ENCODE results near the gene UBFD1.
A peak's percentile ranks its signal among the peaks of the same experiment; 100 is the strongest.

The UBFD1 gene

DNA sequence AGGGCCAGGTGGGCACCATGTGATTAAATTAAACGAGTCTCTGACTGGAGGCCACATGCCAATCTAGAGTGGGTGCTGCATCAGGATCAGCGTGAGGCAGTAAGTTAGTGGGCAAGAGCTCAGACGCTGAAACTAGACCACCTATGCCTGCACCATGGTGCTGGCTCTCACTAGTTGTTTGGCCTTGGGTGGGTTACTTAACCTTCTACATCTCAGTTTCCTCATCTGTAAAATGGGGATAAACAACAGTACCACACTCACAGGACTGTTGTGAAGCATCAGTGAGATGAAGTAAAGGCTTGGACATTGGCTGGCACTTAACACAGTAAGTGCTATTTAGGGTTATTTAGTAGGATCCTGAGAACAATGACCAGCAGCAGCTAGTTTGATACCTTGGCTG, 32.7 kb downstream of the UBFD1 start:
- TF ChIP-seq CTCF (IDR thresholded peaks at IDR 0.05; ENCODE audit: insufficient read depth, low read length, poor library complexity, severe bottlenecking), result no peak
- no peak overlapping the region for H3K4me3 ChIP-seq (replicated peaks; ENCODE audit: low read depth, low read length)
- peaks cover 22% of the 10 kb centered on the region for H3K36me3 ChIP-seq (ENCODE audit: control insufficient read depth, insufficient read depth, low read length)
- DNase-seq (ENCODE audit: extremely low read depth, insufficient read length), result no peak
- H3K27me3 ChIP-seq (replicated peaks; ENCODE audit: control insufficient read depth, insufficient read depth, low read length), result no peaks in the 10 kb centered on the region

GRCh38 chr16:23594186-23594585, 36.7 kb downstream of the UBFD1 start:
- Histone ChIP-seq H3K27me3 (replicated peaks; ENCODE audit: control insufficient read depth, insufficient read depth, low read length) (no peaks in the 10 kb centered on the region), H3K36me3 (ENCODE audit: control insufficient read depth, insufficient read depth, low read length) (peaks cover 17% of the 10 kb centered on the region), H3K4me3 (replicated peaks; ENCODE audit: low read depth, low read length) (no peak overlapping the region)
- no peak for TF ChIP-seq CTCF (IDR thresholded peaks at IDR 0.05; ENCODE audit: insufficient read depth, low read length, poor library complexity, severe bottlenecking)
- no peak for DNase-seq (ENCODE audit: extremely low read depth, insufficient read length)

DNA sequence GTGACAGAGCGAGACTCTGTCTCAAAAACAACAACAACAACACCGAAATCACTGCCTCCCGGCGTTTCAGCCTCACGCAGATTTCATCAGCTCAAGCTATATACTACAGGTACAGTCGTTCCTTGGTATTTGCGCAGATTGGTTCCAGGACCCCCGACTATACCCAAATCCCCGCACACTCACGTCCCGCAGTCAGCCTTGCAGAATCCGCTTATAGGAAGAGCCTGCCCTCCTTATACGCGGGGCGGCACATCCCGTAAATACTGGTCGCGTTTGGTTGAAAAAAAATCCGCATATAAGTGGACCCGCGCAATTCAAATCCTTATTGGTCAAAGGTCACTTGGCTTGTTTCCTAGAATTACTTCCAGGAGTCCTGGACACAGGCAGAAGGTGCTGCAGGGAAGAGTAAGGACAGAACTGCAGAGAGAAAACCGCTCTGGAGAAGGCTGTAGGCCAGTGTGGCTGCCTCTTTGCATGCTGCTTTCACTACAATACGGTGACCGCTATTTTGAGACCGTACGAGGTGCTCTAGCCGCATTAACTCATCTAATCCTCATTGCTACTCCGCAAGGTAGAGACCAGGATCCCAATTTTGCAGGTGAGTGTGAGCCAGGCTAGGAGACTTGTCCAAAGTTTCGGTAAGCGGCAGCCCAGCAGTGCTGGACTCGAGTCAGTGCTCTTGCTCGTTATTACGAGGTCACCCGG, 37.9 kb downstream of the UBFD1 start:
- Histone ChIP-seq H3K4me3 (replicated peaks; ENCODE audit: low read depth, low read length) (peak overlapping the region; percentile 99), H3K36me3 (ENCODE audit: control insufficient read depth, insufficient read depth, low read length) (peaks cover 13% of the 10 kb centered on the region), H3K27me3 (replicated peaks; ENCODE audit: control insufficient read depth, insufficient read depth, low read length) (no peaks in the 10 kb centered on the region)
- no peak for DNase-seq (ENCODE audit: extremely low read depth, insufficient read length)
- TF ChIP-seq CTCF (IDR thresholded peaks at IDR 0.05; ENCODE audit: insufficient read depth, low read length, poor library complexity, severe bottlenecking), result no peak

DNA sequence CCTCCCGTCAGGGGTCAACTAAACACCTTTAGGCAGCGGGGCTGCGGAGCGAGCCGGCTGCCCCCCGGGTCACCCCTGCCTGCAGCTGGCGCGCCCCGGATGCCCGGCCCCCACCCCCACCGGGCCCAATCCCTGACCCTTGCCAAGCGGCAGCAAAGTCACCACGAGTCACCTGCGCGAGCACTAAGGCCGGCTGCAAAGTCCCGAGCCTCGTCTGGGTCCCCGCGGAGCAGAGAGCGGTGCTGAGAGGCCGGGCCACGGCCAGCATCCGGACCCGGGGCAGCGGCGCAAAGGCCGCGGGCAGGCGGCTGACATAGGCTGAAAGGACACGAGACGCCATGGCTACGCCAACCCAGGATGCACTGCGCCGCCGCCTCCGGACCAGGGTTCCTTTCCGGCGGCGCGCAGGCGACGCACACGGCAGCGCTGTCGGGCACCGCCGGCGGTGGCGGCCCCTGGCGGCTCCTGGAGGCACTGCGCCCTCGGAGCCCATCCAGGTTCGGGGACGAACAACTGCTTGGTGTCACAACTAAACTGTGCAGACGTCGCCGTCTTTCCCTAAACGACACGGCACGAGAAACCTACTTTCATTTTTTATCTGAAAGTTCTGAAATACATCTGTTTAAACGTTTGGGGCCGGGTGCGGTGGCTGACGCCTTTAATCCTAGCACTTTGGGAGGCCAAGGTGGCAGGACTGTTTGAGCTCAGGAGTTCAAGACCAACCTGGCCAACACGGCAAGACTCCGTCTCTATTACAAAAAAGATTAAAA, 38.6 kb downstream of the UBFD1 start, which contains the start of gene NDUFAB1:
Gene NDUFAB1 (minus strand): TSS at position 366 of the 770 bp plus-strand sequence. CDS start 26 bp downstream, at position 340.
- H3K36me3 ChIP-seq (ENCODE audit: control insufficient read depth, insufficient read depth, low read length), result peaks cover 10% of the 10 kb centered on the region
- peak; percentile 70 for TF ChIP-seq CTCF (IDR thresholded peaks at IDR 0.05; ENCODE audit: insufficient read depth, low read length, poor library complexity, severe bottlenecking)
- peak; percentile 94 for DNase-seq (ENCODE audit: extremely low read depth, insufficient read length)
- H3K4me3 ChIP-seq (replicated peaks; ENCODE audit: low read depth, low read length), result peak within 1 kb of the TSS; percentile 99
- H3K27me3 ChIP-seq (replicated peaks; ENCODE audit: control insufficient read depth, insufficient read depth, low read length), result no peaks in the 10 kb centered on the region

- peaks cover 5% of the 10 kb centered on the region for H3K36me3 ChIP-seq (ENCODE audit: control insufficient read depth, insufficient read depth, low read length)
- H3K27me3 ChIP-seq (replicated peaks; ENCODE audit: control insufficient read depth, insufficient read depth, low read length), result no peaks in the 10 kb centered on the region
- DNase-seq (ENCODE audit: extremely low read depth, insufficient read length), result peak; percentile 11
- no peak overlapping the region for H3K4me3 ChIP-seq (replicated peaks; ENCODE audit: low read depth, low read length)
- peak; percentile 72 for TF ChIP-seq CTCF (IDR thresholded peaks at IDR 0.05; ENCODE audit: insufficient read depth, low read length, poor library complexity, severe bottlenecking)
Observed at GRCh38 chr16:23597003-23597756, 39.7 kb downstream of the UBFD1 start.
